Measurements from ENCODE around the gene RPL5.

Gene RPL5

DNA sequence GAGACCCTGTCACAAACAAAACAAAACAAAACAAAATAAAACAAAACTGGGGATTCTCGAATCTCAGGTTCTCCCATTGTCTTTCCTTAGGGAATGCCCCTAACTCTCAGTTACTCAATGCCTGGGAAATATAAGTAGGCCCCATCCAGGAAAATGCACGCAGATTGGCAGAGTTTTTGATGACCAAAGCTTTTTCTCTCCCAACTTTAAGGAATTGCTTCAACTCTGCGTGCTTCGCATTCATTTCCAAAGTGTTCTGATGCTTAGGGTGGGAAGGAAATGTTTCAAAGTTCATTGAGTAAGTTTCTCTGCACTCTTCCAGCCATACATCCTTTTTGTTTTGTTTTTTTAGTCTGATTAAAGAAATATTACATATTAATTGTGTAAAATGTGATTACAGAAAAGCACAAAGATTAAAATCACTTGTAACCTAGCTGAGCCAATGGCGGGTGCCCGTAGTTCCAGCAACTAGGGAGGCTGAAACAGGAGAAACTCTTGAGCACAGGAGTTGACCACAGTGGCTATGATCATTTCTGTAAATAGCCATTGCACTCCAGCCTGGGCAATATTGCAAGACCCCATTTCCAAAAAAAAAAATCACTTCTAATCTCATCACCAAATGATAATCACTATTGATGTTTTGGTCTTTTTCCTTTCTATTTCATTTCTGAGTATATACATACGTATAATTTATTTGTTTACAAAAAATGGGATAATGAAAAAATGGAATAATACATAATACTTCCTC is 28.5 kb upstream of the RPL5 start:
- no peak for DNase-seq (ENCODE audit: low read depth, low spot score)
- TF ChIP-seq, protein P1, sequence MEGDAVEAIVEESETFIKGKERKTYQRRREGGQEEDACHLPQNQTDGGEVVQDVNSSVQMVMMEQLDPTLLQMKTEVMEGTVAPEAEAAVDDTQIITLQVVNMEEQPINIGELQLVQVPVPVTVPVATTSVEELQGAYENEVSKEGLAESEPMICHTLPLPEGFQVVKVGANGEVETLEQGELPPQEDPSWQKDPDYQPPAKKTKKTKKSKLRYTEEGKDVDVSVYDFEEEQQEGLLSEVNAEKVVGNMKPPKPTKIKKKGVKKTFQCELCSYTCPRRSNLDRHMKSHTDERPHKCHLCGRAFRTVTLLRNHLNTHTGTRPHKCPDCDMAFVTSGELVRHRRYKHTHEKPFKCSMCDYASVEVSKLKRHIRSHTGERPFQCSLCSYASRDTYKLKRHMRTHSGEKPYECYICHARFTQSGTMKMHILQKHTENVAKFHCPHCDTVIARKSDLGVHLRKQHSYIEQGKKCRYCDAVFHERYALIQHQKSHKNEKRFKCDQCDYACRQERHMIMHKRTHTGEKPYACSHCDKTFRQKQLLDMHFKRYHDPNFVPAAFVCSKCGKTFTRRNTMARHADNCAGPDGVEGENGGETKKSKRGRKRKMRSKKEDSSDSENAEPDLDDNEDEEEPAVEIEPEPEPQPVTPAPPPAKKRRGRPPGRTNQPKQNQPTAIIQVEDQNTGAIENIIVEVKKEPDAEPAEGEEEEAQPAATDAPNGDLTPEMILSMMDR (IDR thresholded peaks at IDR 0.05; ENCODE audit: low read depth, low read length) = no peak
- in situ Hi-C loops (cut with HindIII; ENCODE audit: low sequenced_read_pairs) = no loop called here
- no peak overlapping the region for H3K4me3 ChIP-seq (ENCODE audit: low read depth, low read length)

DNA sequence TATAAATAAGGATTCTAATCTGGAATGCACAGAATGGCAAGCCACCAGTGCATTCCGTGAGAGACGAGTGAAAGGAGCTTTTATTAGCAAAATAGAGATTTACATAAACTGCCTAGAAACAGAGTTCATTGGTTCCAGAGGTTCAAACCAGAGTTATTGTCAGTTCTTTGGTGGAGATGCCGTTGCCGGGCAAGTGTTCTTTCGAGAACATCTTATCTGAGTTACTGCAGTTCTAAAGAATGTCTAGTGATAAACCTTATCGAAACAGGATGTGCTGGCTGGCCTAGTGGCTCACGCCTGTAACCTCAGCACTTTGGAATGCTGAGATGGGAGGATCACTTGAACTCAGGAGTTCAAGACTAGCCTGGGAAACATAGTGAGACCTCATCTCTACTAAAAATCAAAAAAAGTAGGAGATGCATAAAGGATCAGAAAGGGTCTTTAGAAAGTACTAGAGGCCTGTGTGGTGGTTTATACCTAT is 27.1 kb upstream of the RPL5 start:
- peak; percentile 89 for DNase-seq (ENCODE audit: low read depth, low spot score)
- in situ Hi-C loops (cut with HindIII; ENCODE audit: low sequenced_read_pairs) = no loop called here
- TF ChIP-seq, protein P1 (IDR thresholded peaks at IDR 0.05; ENCODE audit: low read depth, low read length) = no peak
- H3K4me3 ChIP-seq (ENCODE audit: low read depth, low read length) = no peak overlapping the region

DNA sequence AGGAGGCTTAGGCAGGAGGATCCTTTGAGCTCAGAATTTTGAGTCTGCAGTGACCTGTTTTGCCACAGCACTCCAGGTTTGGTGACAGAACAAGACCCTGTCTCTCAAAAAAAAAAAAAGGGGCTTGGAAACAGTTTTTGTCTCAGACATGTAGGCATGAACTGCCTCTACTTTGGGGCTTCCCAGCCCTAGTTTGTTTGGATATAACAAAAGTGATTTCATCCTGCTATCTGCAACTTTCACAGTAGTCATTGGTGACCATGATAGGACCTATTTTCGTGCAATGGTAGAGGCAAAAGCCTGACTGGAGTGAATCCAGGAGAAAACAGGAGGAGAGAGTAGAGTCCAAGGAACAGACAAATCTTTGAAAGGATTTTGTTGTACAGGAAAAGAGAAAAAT is 26.6 kb upstream of the RPL5 start:
- TF ChIP-seq, protein P1 (IDR thresholded peaks at IDR 0.05; ENCODE audit: low read depth, low read length) = no peak
- no peak for DNase-seq (ENCODE audit: low read depth, low spot score)
- H3K4me3 ChIP-seq (ENCODE audit: low read depth, low read length) = no peak overlapping the region
- in situ Hi-C loops (cut with HindIII; ENCODE audit: low sequenced_read_pairs) = no loop called here

DNA sequence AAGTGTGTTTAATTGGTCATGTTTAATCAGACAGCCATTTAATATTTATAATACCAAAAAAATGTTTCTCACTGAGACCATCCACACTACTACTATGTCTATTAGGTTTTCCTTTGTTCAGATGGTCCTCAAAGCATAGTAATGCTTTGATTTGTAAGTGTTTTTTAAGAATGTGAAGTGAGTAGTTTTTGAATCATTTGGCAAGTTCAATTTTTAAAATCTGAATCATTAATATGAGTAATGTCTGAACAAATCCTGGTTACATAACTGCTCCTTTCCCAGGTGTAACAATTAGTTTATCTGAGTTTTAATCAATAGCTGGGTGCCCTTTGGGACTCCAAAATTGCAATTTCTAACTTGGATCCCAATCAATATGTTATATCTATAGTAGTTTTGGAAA is 23.5 kb upstream of the RPL5 start:
- H3K4me3 ChIP-seq (ENCODE audit: low read depth, low read length) = no peak overlapping the region
- in situ Hi-C loops (cut with HindIII; ENCODE audit: low sequenced_read_pairs) = no loop called here
- TF ChIP-seq, protein P1 (IDR thresholded peaks at IDR 0.05; ENCODE audit: low read depth, low read length) = no peak
- no peak for DNase-seq (ENCODE audit: low read depth, low spot score)

DNA sequence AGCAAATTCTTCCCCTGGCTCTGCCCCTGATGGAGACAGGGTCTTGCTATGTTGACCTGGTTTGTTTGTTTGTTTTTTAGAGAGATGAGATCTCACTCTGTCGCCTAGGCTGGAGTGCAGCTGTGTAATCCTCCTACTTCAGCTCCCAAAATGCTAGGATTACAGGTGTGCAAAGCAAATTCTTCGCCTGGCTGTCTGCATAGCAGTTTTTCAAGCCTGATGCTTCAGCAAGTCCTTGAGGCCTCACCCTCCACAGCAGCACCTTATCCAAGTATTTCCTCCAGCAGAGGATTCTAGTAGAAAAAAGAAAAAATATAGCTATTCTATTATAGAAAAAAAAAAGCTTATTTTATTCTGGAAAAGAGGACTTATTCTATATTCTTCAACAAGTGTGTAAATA is 15.1 kb upstream of the RPL5 start:
- no peak for DNase-seq (ENCODE audit: low read depth, low spot score)
- no peak overlapping the region for H3K4me3 ChIP-seq (ENCODE audit: low read depth, low read length)
- in situ Hi-C loops (cut with HindIII; ENCODE audit: low sequenced_read_pairs) = no loop called here
- TF ChIP-seq, protein P1 (IDR thresholded peaks at IDR 0.05; ENCODE audit: low read depth, low read length) = no peak

DNA sequence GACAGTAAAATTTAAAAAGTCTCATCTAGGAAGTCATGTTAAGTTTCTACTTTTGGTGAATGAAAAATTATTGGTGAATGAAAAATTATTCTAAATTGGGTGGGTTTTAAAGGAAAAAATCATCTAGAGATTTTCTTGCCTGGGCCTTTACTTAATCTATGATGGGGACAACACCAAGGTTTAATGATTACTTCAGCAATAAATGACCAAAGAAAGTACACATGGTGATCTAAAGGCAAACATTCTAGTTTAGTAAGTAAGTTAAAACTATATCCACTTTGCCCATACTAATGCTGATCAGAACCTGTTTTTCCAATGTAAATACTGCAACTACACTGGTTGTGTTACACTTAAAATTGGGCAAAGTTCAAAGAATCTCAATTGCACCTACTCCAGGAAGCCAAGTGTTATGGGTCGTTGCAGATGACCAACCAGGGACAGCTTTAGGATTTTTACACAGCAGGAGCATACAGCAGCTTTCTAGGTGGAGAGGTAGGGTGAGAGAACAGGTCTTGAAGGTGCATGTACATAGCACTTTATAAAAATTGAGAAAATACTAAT is 14.6 kb upstream of the RPL5 start:
- DNase-seq (ENCODE audit: low read depth, low spot score) = no peak
- TF ChIP-seq, protein P1 (IDR thresholded peaks at IDR 0.05; ENCODE audit: low read depth, low read length) = no peak
- no peak overlapping the region for H3K4me3 ChIP-seq (ENCODE audit: low read depth, low read length)
- in situ Hi-C loops (cut with HindIII; ENCODE audit: low sequenced_read_pairs) = no loop called here
